PC-9 (cell line): ENCODE results near the gene KLK3. TPM values are rescaled to one million over a fixed set of nuclear protein-coding genes. Genes with fewer than 3 reads are reported as not detected.

Experiments used
- BruUV-seq: library from RNA; stranded (reverse); fragments of 400-500 nt; replicated peaks from 2 replicates; lab custom pipeline; 2021; lab: Mats Ljungman, UMichigan
- CTCF ChIA-PET: fragments of 300-600 bp; sonication (Branson Sonifier 250); formaldehyde crosslinking; loops from one replicate; lab custom pipeline; 2022; ENCODE audit warnings: antibody characterized with exemption; lab: Charles Lee
- POLR2A ChIA-PET: fragments of 300-600 bp; sonication (Branson Sonifier 250); formaldehyde crosslinking; loops from one replicate; lab custom pipeline; 2022; ENCODE audit warnings: antibody characterized with exemption; ENCODE audit not compliant: unreplicated experiment; lab: Charles Lee
- DNase-seq, 2 experiments: peaks; one replicate each; pipeline versions ENCODE4 v3.0.0 to v3.0.0-alpha.2; 2015 to 2022; ENCODE audit warnings: mixed read lengths in 1 of 2
- H2AFZ ChIP-seq: fragments of 200-600 bp; sonication (generic); 2 replicates; pipeline ENCODE4 v1.8.1; 2017; ENCODE audit warnings: antibody characterized with exemption
- H3F3A ChIP-seq: fragments of 200-600 bp; sonication (generic); 2 replicates; pipeline ENCODE4 v1.8.1; 2017; ENCODE audit warnings: antibody characterized with exemption, mild to moderate bottlenecking, low read depth; ENCODE audit not compliant: insufficient read depth
- H3K27ac ChIP-seq: fragments of 200-600 bp; sonication (generic); 2 replicates; pipeline ENCODE4 v1.6.1; 2016; ENCODE audit warnings: mixed run types
- H3K27me3 ChIP-seq: fragments of 200-600 bp; sonication (generic); 2 replicates; pipeline ENCODE4 v1.6.1; 2016; ENCODE audit warnings: low read depth, mixed run types; ENCODE audit not compliant: insufficient read depth
- H3K36me3 ChIP-seq: fragments of 200-600 bp; sonication (generic); 2 replicates; pipeline ENCODE4 v1.6.1; 2016; ENCODE audit warnings: low read depth, mixed run types
- H3K4me1 ChIP-seq: fragments of 200-600 bp; sonication (generic); replicated peaks from 2 replicates; pipeline ENCODE4 v1.6.1; 2016; ENCODE audit warnings: mixed run types; ENCODE audit not compliant: insufficient read depth
- H3K4me2 ChIP-seq: fragments of 200-600 bp; sonication (generic); 2 replicates; pipeline ENCODE4 v1.6.1; 2017; ENCODE audit warnings: mixed run types
- H3K4me3 ChIP-seq: fragments of 200-600 bp; sonication (generic); 2 replicates; pipeline ENCODE4 v1.6.1; 2016; ENCODE audit warnings: mixed run types
- H3K79me2 ChIP-seq: fragments of 200-600 bp; sonication (generic); 2 replicates; pipeline ENCODE4 v1.6.1; 2017; ENCODE audit warnings: low read depth, mixed run types
- H3K9me2 ChIP-seq: fragments of 200-600 bp; sonication (generic); 2 replicates; pipeline ENCODE4 v1.8.1; 2017; ENCODE audit warnings: mild to moderate bottlenecking; ENCODE audit not compliant: insufficient read depth
- H3K9me3 ChIP-seq: fragments of 200-600 bp; sonication (generic); 2 replicates; pipeline ENCODE4 v1.8.1; 2016; ENCODE audit warnings: low read depth; ENCODE audit not compliant: insufficient read depth
- H4K20me1 ChIP-seq: fragments of 200-600 bp; sonication (generic); 2 replicates; pipeline ENCODE4 v1.8.1; 2017; ENCODE audit not compliant: insufficient read depth
- EZH2 ChIP-seq: fragments of 200-600 bp; sonication (generic); IDR thresholded peaks from 2 replicates; pipeline ENCODE4 v1.8.0; 2017; ENCODE audit warnings: antibody characterized with exemption, low read depth
- intact Hi-C: fragments of 100-400 bp; cut with micrococcal nuclease; formaldehyde crosslinking; loops from one replicate; pipeline ENCODE4 v1.10.0; 2022; ENCODE audit not compliant: unreplicated experiment
- total RNA-seq: library from RNA; stranded (reverse); gene quantifications from 2 replicates; pipeline ENCODE4 v1.2.3, GENCODE V29; 2021
- TF ChIP-seq, protein P1 (sequence below): fragments of 200-600 bp; sonication (generic); conservative IDR thresholded peaks from 2 replicates; pipeline ENCODE4 v1.6.1; 2017; ENCODE audit warnings: mixed run types, antibody characterized with exemption, mild to moderate bottlenecking, moderate library complexity

Gene KLK3
- total RNA-seq, 1 experiment from 2014 or later: not detected

DNA sequence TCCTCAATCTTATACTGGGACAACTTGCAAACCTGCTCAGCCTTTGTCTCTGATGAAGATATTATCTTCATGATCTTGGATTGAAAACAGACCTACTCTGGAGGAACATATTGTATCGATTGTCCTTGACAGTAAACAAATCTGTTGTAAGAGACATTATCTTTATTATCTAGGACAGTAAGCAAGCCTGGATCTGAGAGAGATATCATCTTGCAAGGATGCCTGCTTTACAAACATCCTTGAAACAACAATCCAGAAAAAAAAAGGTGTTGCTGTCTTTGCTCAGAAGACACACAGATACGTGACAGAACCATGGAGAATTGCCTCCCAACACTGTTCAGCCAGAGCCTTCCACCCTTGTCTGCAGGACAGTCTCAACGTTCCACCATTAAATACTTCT lies 4.0 kb upstream of the KLK3 start:
- ChIA-PET CTCF (no interaction called here), POLR2A (no interaction called here)
- no peaks in the 10 kb centered on the region; the same call in 1 of the 2 replicates for H4K20me1 ChIP-seq
- intact Hi-C loops: no loop called here
- H3K79me2 ChIP-seq: no peaks in the 10 kb centered on the region
- no peaks in the 10 kb centered on the region for H3K9me2 ChIP-seq
- DNase-seq: no peak
- H3K27me3 ChIP-seq: peaks cover 86% of the 10 kb centered on the region
- no peak overlapping the region for H3K4me3 ChIP-seq
- no peaks in the 10 kb centered on the region for H3K36me3 ChIP-seq
- H3K4me2 ChIP-seq: no peak overlapping the region
- no peak overlapping the region for H2AFZ ChIP-seq
- no peak for TF ChIP-seq EZH2
- TF ChIP-seq, protein P1, sequence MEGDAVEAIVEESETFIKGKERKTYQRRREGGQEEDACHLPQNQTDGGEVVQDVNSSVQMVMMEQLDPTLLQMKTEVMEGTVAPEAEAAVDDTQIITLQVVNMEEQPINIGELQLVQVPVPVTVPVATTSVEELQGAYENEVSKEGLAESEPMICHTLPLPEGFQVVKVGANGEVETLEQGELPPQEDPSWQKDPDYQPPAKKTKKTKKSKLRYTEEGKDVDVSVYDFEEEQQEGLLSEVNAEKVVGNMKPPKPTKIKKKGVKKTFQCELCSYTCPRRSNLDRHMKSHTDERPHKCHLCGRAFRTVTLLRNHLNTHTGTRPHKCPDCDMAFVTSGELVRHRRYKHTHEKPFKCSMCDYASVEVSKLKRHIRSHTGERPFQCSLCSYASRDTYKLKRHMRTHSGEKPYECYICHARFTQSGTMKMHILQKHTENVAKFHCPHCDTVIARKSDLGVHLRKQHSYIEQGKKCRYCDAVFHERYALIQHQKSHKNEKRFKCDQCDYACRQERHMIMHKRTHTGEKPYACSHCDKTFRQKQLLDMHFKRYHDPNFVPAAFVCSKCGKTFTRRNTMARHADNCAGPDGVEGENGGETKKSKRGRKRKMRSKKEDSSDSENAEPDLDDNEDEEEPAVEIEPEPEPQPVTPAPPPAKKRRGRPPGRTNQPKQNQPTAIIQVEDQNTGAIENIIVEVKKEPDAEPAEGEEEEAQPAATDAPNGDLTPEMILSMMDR: no peak
- H3K27ac ChIP-seq: no peak overlapping the region
- H3F3A ChIP-seq: no peaks in the 10 kb centered on the region
- no peaks in the 10 kb centered on the region for H3K9me3 ChIP-seq
- BruUV-seq: no TSS peak
- no peaks in the 10 kb centered on the region for H3K4me1 ChIP-seq

DNA sequence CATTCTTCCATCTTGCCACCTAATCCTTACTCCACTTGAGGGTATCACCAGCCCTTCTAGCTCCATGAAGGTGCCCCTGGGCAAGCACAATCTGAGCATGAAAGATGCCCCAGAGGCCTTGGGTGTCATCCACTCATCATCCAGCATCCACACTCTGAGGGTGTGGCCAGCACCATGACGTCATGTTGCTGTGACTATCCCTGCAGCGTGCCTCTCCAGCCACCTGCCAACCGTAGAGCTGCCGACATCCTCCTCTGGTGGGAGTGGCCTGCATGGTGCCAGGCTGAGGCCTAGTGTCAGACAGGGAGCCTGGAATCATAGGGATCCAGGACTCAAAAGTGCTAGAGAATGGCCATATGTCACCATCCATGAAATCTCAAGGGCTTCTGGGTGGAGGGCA lies 3.1 kb upstream of the KLK3 start:
- Histone ChIP-seq H3K4me2 (no peak overlapping the region), H3K36me3 (no peaks in the 10 kb centered on the region), H3K79me2 (no peaks in the 10 kb centered on the region), H3K4me3 (no peak overlapping the region), H3K27ac (no peak overlapping the region), H3K4me1 (no peaks in the 10 kb centered on the region), H2AFZ (no peak overlapping the region), H3K9me3 (no peaks in the 10 kb centered on the region), H3F3A (no peaks in the 10 kb centered on the region), H3K27me3 (peaks cover 87% of the 10 kb centered on the region), H3K9me2 (no peaks in the 10 kb centered on the region), H4K20me1 (no peaks in the 10 kb centered on the region; the same call in 1 of the 2 replicates)
- DNase-seq: no peak
- no TSS peak for BruUV-seq
- TF ChIP-seq, protein P1: no peak
- TF ChIP-seq EZH2: no peak
- CTCF ChIA-PET: no interaction called here
- intact Hi-C loops: no loop called here
- POLR2A ChIA-PET: no interaction called here

DNA sequence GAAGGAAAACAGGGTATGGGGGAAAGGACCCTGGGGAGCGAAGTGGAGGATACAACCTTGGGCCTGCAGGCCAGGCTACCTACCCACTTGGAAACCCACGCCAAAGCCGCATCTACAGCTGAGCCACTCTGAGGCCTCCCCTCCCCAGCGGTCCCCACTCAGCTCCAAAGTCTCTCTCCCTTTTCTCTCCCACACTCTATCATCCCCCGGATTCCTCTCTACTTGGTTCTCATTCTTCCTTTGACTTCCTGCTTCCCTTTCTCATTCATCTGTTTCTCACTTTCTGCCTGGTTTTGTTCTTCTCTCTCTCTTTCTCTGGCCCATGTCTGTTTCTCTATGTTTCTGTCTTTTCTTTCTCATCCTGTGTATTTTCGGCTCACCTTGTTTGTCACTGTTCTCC lies 2.7 kb downstream of the KLK3 start:
- no peaks in the 10 kb centered on the region for H4K20me1 ChIP-seq
- DNase-seq: no peak
- no peaks in the 10 kb centered on the region; the same call in 1 of the 2 replicates for H3K9me3 ChIP-seq
- no peak overlapping the region for H2AFZ ChIP-seq
- H3K36me3 ChIP-seq: no peaks in the 10 kb centered on the region
- H3F3A ChIP-seq: no peaks in the 10 kb centered on the region
- no peak overlapping the region for H3K4me2 ChIP-seq
- no peaks in the 10 kb centered on the region for H3K9me2 ChIP-seq
- TF ChIP-seq EZH2: no peak
- TF ChIP-seq, protein P1: no peak
- no peaks in the 10 kb centered on the region for H3K4me1 ChIP-seq
- no peak overlapping the region for H3K4me3 ChIP-seq
- CTCF ChIA-PET: no interaction called here
- no TSS peak for BruUV-seq
- H3K27ac ChIP-seq: no peak overlapping the region
- POLR2A ChIA-PET: no interaction called here
- peaks cover 96% of the 10 kb centered on the region for H3K27me3 ChIP-seq
- H3K79me2 ChIP-seq: no peaks in the 10 kb centered on the region
- intact Hi-C loops: no loop called here
